Measurements from ENCODE around the gene INPP5J.

GRCh38 chr22:31100762-31101525, 21.8 kb upstream of the INPP5J start:
- TF ChIP-seq POLR2A (IDR thresholded peaks at IDR 0.05; ENCODE audit: extremely low read depth, insufficient read length) (no peak), CTCF (IDR thresholded peaks at IDR 0.05; ENCODE audit: low read depth, low read length) (no peak), MYC (IDR thresholded peaks at IDR 0.05; ENCODE audit: low read depth, low read length) (no peak)
